ENCODE data around the gene PDHB. TPM values are rescaled to one million over a fixed set of nuclear protein-coding genes. Genes with fewer than 3 reads are reported as not detected.

PDHB gene
- total RNA-seq, 1 donor from 2014 or later: 87.7 TPM

GRCh38 chr3:58394339-58394738, 39.3 kb downstream of the PDHB start:
- no peak overlapping the region for H3K27ac Mint-ChIP-seq (ENCODE audit: unreplicated experiment)
- no peak overlapping the region for H2AFZ ChIP-seq (ENCODE audit: low read depth, low read length)

GRCh38 chr3:58392181-58392580, 41.5 kb downstream of the PDHB start:
- Histone ChIP-seq H3K4me1 (ENCODE audit: insufficient read depth, low read length) (peaks cover 18% of the 10 kb centered on the region), H4K20me1 (ENCODE audit: insufficient read depth, low read length) (no peaks in the 10 kb centered on the region), H3K9ac (ENCODE audit: low read length) (no peak overlapping the region), H3K4me2 (ENCODE audit: low read length) (no peak overlapping the region), H3K4me3 (ENCODE audit: insufficient read depth, low read depth, low read length) (no peak overlapping the region), H3K79me2 (ENCODE audit: insufficient read depth, low read length) (no peaks in the 10 kb centered on the region), H2AFZ (ENCODE audit: low read depth, low read length) (no peak overlapping the region), H3K9me3 (ENCODE audit: insufficient read depth, low read depth, low read length) (no peaks in the 10 kb centered on the region), H3K36me3 (ENCODE audit: insufficient read depth, low read length) (peaks cover 19% of the 10 kb centered on the region), H3K27me3 (ENCODE audit: insufficient read depth, low read length) (no peaks in the 10 kb centered on the region), H3K27ac (ENCODE audit: low read depth, low read length) (peak overlapping the region; percentile 32)
- Mint-ChIP-seq H3K27me3 (ENCODE audit: low read depth, unreplicated experiment) (no peaks in the 10 kb centered on the region), H3K4me3 (ENCODE audit: unreplicated experiment) (no peak overlapping the region), H3K4me1 (ENCODE audit: low read depth, unreplicated experiment) (peaks cover 22% of the 10 kb centered on the region), H3K27ac (ENCODE audit: unreplicated experiment) (no peak overlapping the region), H3K9me3 (ENCODE audit: unreplicated experiment) (no peaks in the 10 kb centered on the region), H3K36me3 (ENCODE audit: low read depth, unreplicated experiment) (peaks cover 1% of the 10 kb centered on the region)
- no peak for FAIRE-seq
- no peak for DNase-seq (ENCODE audit: low read depth)
- no peak for TF ChIP-seq CTCF (IDR thresholded peaks at IDR 0.05; ENCODE audit: insufficient read depth, low read depth, low read length)
- TF ChIP-seq EZH2 (IDR thresholded peaks at IDR 0.05; ENCODE audit: insufficient read depth, low read length): no peak

More at GRCh38 chr3:58394339-58394738, 39.3 kb downstream of the PDHB start:
- no peaks in the 10 kb centered on the region for H3K27me3 Mint-ChIP-seq (ENCODE audit: low read depth, unreplicated experiment)
- H3K36me3 ChIP-seq (ENCODE audit: insufficient read depth, low read length): peaks cover 30% of the 10 kb centered on the region
- FAIRE-seq (peak; percentile 58), DNase-seq (ENCODE audit: low read depth) (no peak)
- no peak overlapping the region for H3K27ac ChIP-seq (ENCODE audit: low read depth, low read length)
- H3K79me2 ChIP-seq (ENCODE audit: insufficient read depth, low read length): no peaks in the 10 kb centered on the region
- H3K4me3 ChIP-seq (ENCODE audit: insufficient read depth, low read depth, low read length): no peak overlapping the region
- peaks cover 2% of the 10 kb centered on the region for H3K4me1 Mint-ChIP-seq (ENCODE audit: low read depth, unreplicated experiment)
- no peaks in the 10 kb centered on the region for H3K4me1 ChIP-seq (ENCODE audit: insufficient read depth, low read length)
- H3K9me3 Mint-ChIP-seq (ENCODE audit: unreplicated experiment): no peaks in the 10 kb centered on the region
- no peak overlapping the region for H3K4me2 ChIP-seq (ENCODE audit: low read length)
- H3K36me3 Mint-ChIP-seq (ENCODE audit: low read depth, unreplicated experiment): peaks cover 15% of the 10 kb centered on the region
- no peaks in the 10 kb centered on the region for H3K9me3 ChIP-seq (ENCODE audit: insufficient read depth, low read depth, low read length)
- no peak overlapping the region for H3K9ac ChIP-seq (ENCODE audit: low read length)
- H3K4me3 Mint-ChIP-seq (ENCODE audit: unreplicated experiment): no peak overlapping the region
- TF ChIP-seq EZH2 (IDR thresholded peaks at IDR 0.05; ENCODE audit: insufficient read depth, low read length): no peak
- no peak for TF ChIP-seq CTCF (IDR thresholded peaks at IDR 0.05; ENCODE audit: insufficient read depth, low read depth, low read length)
- no peaks in the 10 kb centered on the region for H3K27me3 ChIP-seq (ENCODE audit: insufficient read depth, low read length)
- H4K20me1 ChIP-seq (ENCODE audit: insufficient read depth, low read length): no peaks in the 10 kb centered on the region

DNA sequence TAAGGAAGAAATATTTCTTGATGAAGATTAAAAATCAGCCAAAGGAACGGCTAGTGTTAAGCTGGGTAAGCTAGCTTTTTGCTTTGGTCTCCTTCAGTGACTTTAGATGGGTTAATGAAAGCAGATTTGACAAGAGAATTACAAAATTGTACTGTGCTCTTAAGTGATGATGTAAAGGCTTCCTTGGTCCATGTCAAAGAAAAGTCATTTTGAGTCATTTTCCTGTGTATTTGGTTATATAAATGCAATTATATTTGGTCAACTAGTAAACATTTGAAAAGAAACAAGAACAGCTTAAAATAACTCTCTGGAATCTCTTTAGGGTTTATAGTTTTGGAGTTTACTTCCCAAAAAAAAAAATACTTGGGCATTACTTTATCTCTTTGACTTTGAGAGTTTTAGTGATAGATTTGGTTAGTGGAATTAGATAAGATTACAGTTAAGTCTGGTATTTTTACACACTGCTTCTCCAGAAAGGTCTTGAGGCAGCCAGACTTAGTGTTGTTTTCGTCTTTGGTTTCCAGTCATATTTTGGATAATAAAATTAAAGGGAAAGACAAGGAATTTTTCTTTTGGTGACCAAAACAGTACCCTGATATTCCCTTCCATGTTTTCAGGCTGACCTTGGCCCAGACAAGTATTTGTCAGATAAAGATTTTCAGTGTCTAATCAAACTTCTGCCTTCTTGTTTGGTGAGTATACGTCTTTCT, 42.3 kb downstream of the PDHB start:
- H3K27me3 Mint-ChIP-seq (ENCODE audit: low read depth, unreplicated experiment): no peaks in the 10 kb centered on the region
- Histone ChIP-seq H3K4me2 (ENCODE audit: low read length) (no peak overlapping the region), H3K4me3 (ENCODE audit: insufficient read depth, low read depth, low read length) (no peak overlapping the region), H3K27me3 (ENCODE audit: insufficient read depth, low read length) (no peaks in the 10 kb centered on the region), H3K9me3 (ENCODE audit: insufficient read depth, low read depth, low read length) (no peaks in the 10 kb centered on the region), H3K9ac (ENCODE audit: low read length) (no peak overlapping the region), H3K79me2 (ENCODE audit: insufficient read depth, low read length) (no peaks in the 10 kb centered on the region), H3K27ac (ENCODE audit: low read depth, low read length) (peak overlapping the region; percentile 32), H2AFZ (ENCODE audit: low read depth, low read length) (no peak overlapping the region), H3K4me1 (ENCODE audit: insufficient read depth, low read length) (peaks cover 26% of the 10 kb centered on the region), H4K20me1 (ENCODE audit: insufficient read depth, low read length) (no peaks in the 10 kb centered on the region), H3K36me3 (ENCODE audit: insufficient read depth, low read length) (peaks cover 12% of the 10 kb centered on the region)
- no peaks in the 10 kb centered on the region for H3K36me3 Mint-ChIP-seq (ENCODE audit: low read depth, unreplicated experiment)
- H3K27ac Mint-ChIP-seq (ENCODE audit: unreplicated experiment): no peak overlapping the region
- H3K4me3 Mint-ChIP-seq (ENCODE audit: unreplicated experiment): no peak overlapping the region
- peaks cover 31% of the 10 kb centered on the region for H3K4me1 Mint-ChIP-seq (ENCODE audit: low read depth, unreplicated experiment)
- TF ChIP-seq EZH2 (IDR thresholded peaks at IDR 0.05; ENCODE audit: insufficient read depth, low read length) (no peak), CTCF (IDR thresholded peaks at IDR 0.05; ENCODE audit: insufficient read depth, low read depth, low read length) (no peak)
- FAIRE-seq (peak; percentile 13), DNase-seq (ENCODE audit: low read depth) (peak; percentile 54)
- no peaks in the 10 kb centered on the region for H3K9me3 Mint-ChIP-seq (ENCODE audit: unreplicated experiment)
